ENCODE measurements around the gene CBLB. TPM values are rescaled to one million over a fixed set of nuclear protein-coding genes. Genes with fewer than 3 reads are reported as not detected.

Gene CBLB
- total and polyA plus RNA-seq, 4 donors = 25.1 to 44.6 (median 30.8) TPM

DNA sequence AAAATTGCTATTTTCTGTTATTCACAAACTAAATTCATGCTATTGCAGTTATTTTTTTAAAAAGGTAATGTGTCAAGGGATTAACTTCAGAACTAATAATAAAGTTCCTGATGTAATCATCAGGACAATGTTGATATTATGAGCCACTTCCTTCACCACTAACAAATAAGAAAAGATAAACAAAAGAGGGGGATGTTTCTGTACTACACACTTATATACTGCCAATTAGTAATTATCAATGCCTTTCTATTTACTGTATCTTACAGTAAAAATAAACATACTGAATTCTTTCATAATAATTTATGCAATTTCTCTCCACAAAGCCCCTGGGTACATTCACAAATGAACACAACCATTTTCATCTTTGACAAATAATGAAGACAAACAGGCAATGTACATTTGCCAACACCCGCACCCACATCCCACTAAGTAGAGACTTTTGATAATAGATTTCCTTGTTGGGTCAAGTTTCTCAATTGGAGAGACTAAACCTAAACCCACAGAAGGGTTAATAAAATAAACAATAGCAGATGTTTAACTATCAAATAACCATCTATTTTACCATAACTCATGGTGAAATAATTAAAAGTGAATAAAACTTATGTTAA lies 3.7 kb downstream of the CBLB start:
- H3K27me3 ChIP-seq (ENCODE audit: control insufficient read depth, insufficient read depth, low read length) = no peaks in the 10 kb centered on the region
- no peak overlapping the region for H3K27ac ChIP-seq (ENCODE audit: low read depth, low read length)
- H3K4me3 ChIP-seq (ENCODE audit: low read depth, low read length) = peak overlapping the region; percentile 1
- H3K36me3 ChIP-seq (ENCODE audit: control insufficient read depth, insufficient read depth, low read length) = no peaks in the 10 kb centered on the region
- H3K9me3 ChIP-seq (ENCODE audit: control insufficient read depth, insufficient read depth, low read length) = no peaks in the 10 kb centered on the region
- no CpG with 5 or more reads among the region's 1 CpG for WGBS (ENCODE audit: insufficient coverage)
- H3K4me1 ChIP-seq (ENCODE audit: control insufficient read depth, insufficient read depth, low read length) = peaks cover 3% of the 10 kb centered on the region
- DNase-seq (ENCODE audit: low read depth in 4 of 6, low spot score in 6 of 6) = no peak

GRCh38 chr3:105864212-105864611 lies 4.6 kb downstream of the CBLB start:
- Histone ChIP-seq H3K4me3 (ENCODE audit: low read depth, low read length) (no peak overlapping the region), H3K27ac (ENCODE audit: low read depth, low read length) (no peak overlapping the region), H3K36me3 (ENCODE audit: control insufficient read depth, insufficient read depth, low read length) (no peaks in the 10 kb centered on the region), H3K4me1 (ENCODE audit: control insufficient read depth, insufficient read depth, low read length) (peaks cover 3% of the 10 kb centered on the region), H3K9me3 (ENCODE audit: control insufficient read depth, insufficient read depth, low read length) (no peaks in the 10 kb centered on the region), H3K27me3 (ENCODE audit: control insufficient read depth, insufficient read depth, low read length) (no peaks in the 10 kb centered on the region)
- no peak for DNase-seq (ENCODE audit: low read depth in 4 of 6, low spot score in 6 of 6)
- WGBS (ENCODE audit: insufficient coverage) = no CpG with 5 or more reads among the region's 4 CpGs

- H3K4me3 ChIP-seq (ENCODE audit: low read depth, low read length) = no peak overlapping the region
- no peak overlapping the region for H3K27ac ChIP-seq (ENCODE audit: low read depth, low read length)
- no peaks in the 10 kb centered on the region for H3K9me3 ChIP-seq (ENCODE audit: control insufficient read depth, insufficient read depth, low read length)
- no CpG with 5 or more reads among the region's 1 CpG for WGBS (ENCODE audit: insufficient coverage)
- no peaks in the 10 kb centered on the region for H3K27me3 ChIP-seq (ENCODE audit: control insufficient read depth, insufficient read depth, low read length)
- H3K4me1 ChIP-seq (ENCODE audit: control insufficient read depth, insufficient read depth, low read length) = peaks cover 3% of the 10 kb centered on the region
- no peak for DNase-seq (ENCODE audit: low read depth in 4 of 6, low spot score in 6 of 6)
- no peaks in the 10 kb centered on the region for H3K36me3 ChIP-seq (ENCODE audit: control insufficient read depth, insufficient read depth, low read length)
These were observed 5.2 kb downstream of the CBLB start for GRCh38 chr3:105863608-105864007.

- H3K36me3 ChIP-seq (ENCODE audit: control insufficient read depth, insufficient read depth, low read length) = no peaks in the 10 kb centered on the region
- no peaks in the 10 kb centered on the region for H3K27me3 ChIP-seq (ENCODE audit: control insufficient read depth, insufficient read depth, low read length)
- H3K4me1 ChIP-seq (ENCODE audit: control insufficient read depth, insufficient read depth, low read length) = peaks cover 1% of the 10 kb centered on the region
These were observed 6.6 kb downstream of the CBLB start for GRCh38 chr3:105862217-105862616.

GRCh38 chr3:105860641-105861040 lies 8.2 kb downstream of the CBLB start:
- H3K27ac ChIP-seq (ENCODE audit: low read depth, low read length) = no peak overlapping the region
- H3K36me3 ChIP-seq (ENCODE audit: control insufficient read depth, insufficient read depth, low read length) = no peaks in the 10 kb centered on the region
- no peak overlapping the region for H3K4me3 ChIP-seq (ENCODE audit: low read depth, low read length)
- no peaks in the 10 kb centered on the region for H3K4me1 ChIP-seq (ENCODE audit: control insufficient read depth, insufficient read depth, low read length)
- H3K9me3 ChIP-seq (ENCODE audit: control insufficient read depth, insufficient read depth, low read length) = no peaks in the 10 kb centered on the region
- WGBS (ENCODE audit: insufficient coverage) = no CpG with 5 or more reads among the region's 1 CpG
- H3K27me3 ChIP-seq (ENCODE audit: control insufficient read depth, insufficient read depth, low read length) = no peaks in the 10 kb centered on the region
- DNase-seq (ENCODE audit: low read depth in 4 of 6, low spot score in 6 of 6) = no peak

More at GRCh38 chr3:105862217-105862616, 6.6 kb downstream of the CBLB start:
- no peak overlapping the region for H3K27ac ChIP-seq (ENCODE audit: low read depth, low read length)
- H3K4me3 ChIP-seq (ENCODE audit: low read depth, low read length) = no peak overlapping the region
- WGBS (ENCODE audit: insufficient coverage) = 85% methylated on average over 3 of the region's 3 CpGs
- H3K9me3 ChIP-seq (ENCODE audit: control insufficient read depth, insufficient read depth, low read length) = no peaks in the 10 kb centered on the region
- DNase-seq (ENCODE audit: low read depth in 4 of 6, low spot score in 6 of 6) = no peak

DNA sequence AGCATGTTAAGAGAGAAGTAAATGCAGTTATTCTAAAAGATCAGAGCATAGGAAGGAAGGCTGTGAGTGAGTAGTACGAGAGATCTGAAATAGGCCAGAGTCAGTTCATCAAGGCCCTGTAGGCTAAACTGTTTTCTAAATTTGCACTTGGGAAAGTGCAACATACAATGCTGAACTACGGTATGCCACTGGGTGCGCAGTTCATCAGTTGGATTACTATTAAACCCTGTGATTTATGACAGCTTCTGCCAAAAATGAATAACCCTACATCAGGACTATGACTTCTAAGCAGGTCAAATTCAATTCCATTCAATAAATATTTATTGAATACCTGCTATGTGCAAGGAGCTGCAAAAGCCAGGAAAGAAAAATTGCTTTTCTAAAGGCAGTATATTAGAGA lies 10.8 kb downstream of the CBLB start:
- Histone ChIP-seq H3K9me3 (ENCODE audit: control insufficient read depth, insufficient read depth, low read length) (no peaks in the 10 kb centered on the region), H3K4me3 (ENCODE audit: low read depth, low read length) (no peak overlapping the region), H3K36me3 (ENCODE audit: control insufficient read depth, insufficient read depth, low read length) (peaks cover under 1% of the 10 kb centered on the region), H3K4me1 (ENCODE audit: control insufficient read depth, insufficient read depth, low read length) (no peaks in the 10 kb centered on the region), H3K27me3 (ENCODE audit: control insufficient read depth, insufficient read depth, low read length) (no peaks in the 10 kb centered on the region), H3K27ac (ENCODE audit: low read depth, low read length) (no peak overlapping the region)
- no peak for DNase-seq (ENCODE audit: low read depth in 4 of 6, low spot score in 6 of 6)
- WGBS (ENCODE audit: insufficient coverage) = 86% methylated on average over 2 of the region's 3 CpGs

DNA sequence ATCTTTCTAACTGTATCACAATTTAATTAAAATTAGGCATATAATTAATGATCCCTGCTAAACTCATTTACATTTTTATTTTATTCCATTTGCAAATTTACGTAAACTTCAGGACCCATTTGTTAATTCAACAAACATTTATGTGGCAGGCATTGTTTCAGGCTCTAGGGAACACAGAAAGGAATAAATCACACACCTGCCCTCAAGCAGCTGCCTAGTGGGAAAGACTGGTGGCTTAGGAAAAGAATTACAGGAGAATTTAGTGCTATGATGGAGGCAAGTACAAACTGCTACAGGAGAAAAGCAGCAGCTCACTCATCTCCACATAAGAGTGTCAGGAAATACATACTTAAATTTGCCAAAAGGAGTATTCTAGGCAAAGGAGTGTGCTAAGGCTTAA lies 11.2 kb downstream of the CBLB start:
- peaks cover 4% of the 10 kb centered on the region for H3K36me3 ChIP-seq (ENCODE audit: control insufficient read depth, insufficient read depth, low read length)
- WGBS (ENCODE audit: insufficient coverage) = no CpG with 5 or more reads among the region's 1 CpG
- DNase-seq (ENCODE audit: low read depth in 4 of 6, low spot score in 6 of 6) = no peak

DNA sequence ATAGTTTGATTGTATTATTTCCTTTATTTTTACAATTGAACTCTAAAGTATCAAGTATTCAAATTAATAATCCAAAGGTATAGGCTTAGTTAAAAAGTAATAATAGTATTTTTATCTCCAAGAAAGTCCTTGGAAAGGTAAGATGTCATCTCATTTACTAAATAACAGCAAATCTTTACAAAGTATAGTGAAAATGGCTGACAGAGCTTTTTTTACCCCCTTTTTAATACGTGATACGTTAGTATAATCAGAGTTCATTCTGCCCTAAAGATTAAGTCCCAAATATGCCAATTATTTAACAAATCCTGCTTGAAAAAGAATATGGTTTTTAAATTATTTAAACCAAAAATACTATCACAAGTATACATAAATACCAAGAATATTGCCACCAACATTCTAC lies 12.2 kb downstream of the CBLB start:
- WGBS (ENCODE audit: insufficient coverage) = no CpG with 5 or more reads among the region's 2 CpGs
- Histone ChIP-seq H3K9me3 (ENCODE audit: control insufficient read depth, insufficient read depth, low read length) (no peaks in the 10 kb centered on the region), H3K36me3 (ENCODE audit: control insufficient read depth, insufficient read depth, low read length) (peaks cover 5% of the 10 kb centered on the region), H3K4me3 (ENCODE audit: low read depth, low read length) (no peak overlapping the region), H3K27ac (ENCODE audit: low read depth, low read length) (no peak overlapping the region), H3K27me3 (ENCODE audit: control insufficient read depth, insufficient read depth, low read length) (no peaks in the 10 kb centered on the region), H3K4me1 (ENCODE audit: control insufficient read depth, insufficient read depth, low read length) (no peaks in the 10 kb centered on the region)
- DNase-seq (ENCODE audit: low read depth in 4 of 6, low spot score in 6 of 6) = no peak

More for the DNA sequence above, 11.2 kb downstream of the CBLB start:
- Histone ChIP-seq H3K9me3 (ENCODE audit: control insufficient read depth, insufficient read depth, low read length) (no peaks in the 10 kb centered on the region), H3K4me1 (ENCODE audit: control insufficient read depth, insufficient read depth, low read length) (no peaks in the 10 kb centered on the region), H3K4me3 (ENCODE audit: low read depth, low read length) (no peak overlapping the region), H3K27me3 (ENCODE audit: control insufficient read depth, insufficient read depth, low read length) (no peaks in the 10 kb centered on the region), H3K27ac (ENCODE audit: low read depth, low read length) (no peak overlapping the region)

DNA sequence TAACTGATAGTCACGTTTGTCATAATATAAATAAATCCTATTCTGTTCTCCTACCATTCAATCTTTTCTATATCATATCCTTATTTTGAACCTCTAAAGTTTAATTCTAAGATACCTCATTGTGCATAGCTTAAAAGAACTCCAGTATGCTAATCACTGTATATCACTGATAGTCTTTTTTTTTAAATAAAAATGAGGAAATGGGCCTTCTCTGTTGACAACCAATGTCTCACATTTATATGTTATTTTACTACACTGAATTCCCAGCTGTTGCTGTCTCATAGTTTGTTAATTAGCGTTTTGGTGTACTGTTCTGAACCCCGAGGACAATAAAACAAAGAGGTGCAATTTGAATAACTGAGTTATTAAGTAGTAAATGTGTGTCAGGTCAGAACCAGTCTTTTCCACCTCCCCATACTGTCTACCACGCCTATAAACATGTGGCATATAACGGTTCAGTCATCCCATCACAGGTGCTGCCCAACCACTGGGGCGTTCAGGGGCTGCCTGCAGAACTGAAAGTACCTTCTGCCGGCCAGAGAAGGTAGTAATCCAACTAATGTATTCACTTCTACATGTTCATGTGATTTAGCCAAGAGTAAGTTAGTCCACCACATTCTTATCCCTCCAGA lies 14.9 kb downstream of the CBLB start:
- WGBS (ENCODE audit: insufficient coverage) = 95% methylated on average over 3 of the region's 7 CpGs
- Histone ChIP-seq H3K36me3 (ENCODE audit: control insufficient read depth, insufficient read depth, low read length) (peaks cover 5% of the 10 kb centered on the region), H3K27ac (ENCODE audit: low read depth, low read length) (no peak overlapping the region), H3K4me1 (ENCODE audit: control insufficient read depth, insufficient read depth, low read length) (no peaks in the 10 kb centered on the region), H3K27me3 (ENCODE audit: control insufficient read depth, insufficient read depth, low read length) (no peaks in the 10 kb centered on the region), H3K4me3 (ENCODE audit: low read depth, low read length) (no peak overlapping the region), H3K9me3 (ENCODE audit: control insufficient read depth, insufficient read depth, low read length) (no peaks in the 10 kb centered on the region)
- DNase-seq (ENCODE audit: low read depth in 4 of 6, low spot score in 6 of 6) = no peak

DNA sequence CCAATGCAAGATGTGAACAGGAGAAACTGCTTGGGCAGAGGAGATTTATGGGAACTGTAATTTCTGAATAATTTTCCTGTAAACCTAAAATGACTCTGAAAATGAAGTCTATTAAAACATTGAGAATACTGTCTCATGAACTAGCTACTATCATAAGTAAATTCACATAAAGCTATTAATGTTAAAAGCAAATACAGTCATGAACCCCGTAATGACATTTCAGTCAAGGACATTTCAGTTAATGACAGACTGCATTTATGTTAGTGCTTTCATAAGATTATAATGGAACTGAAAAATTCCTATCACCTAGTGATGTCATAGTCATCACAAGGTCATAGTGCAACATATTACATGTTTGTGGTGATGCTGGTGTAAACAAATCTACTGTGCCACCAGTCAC lies 17.2 kb downstream of the CBLB start:
- H3K9me3 ChIP-seq (ENCODE audit: control insufficient read depth, insufficient read depth, low read length) = no peaks in the 10 kb centered on the region
- no peaks in the 10 kb centered on the region for H3K4me1 ChIP-seq (ENCODE audit: control insufficient read depth, insufficient read depth, low read length)
- H3K27ac ChIP-seq (ENCODE audit: low read depth, low read length) = no peak overlapping the region
- no peak for DNase-seq (ENCODE audit: low read depth in 4 of 6, low spot score in 6 of 6)
- no peaks in the 10 kb centered on the region for H3K27me3 ChIP-seq (ENCODE audit: control insufficient read depth, insufficient read depth, low read length)
- H3K4me3 ChIP-seq (ENCODE audit: low read depth, low read length) = no peak overlapping the region
- WGBS (ENCODE audit: insufficient coverage) = no CpG with 5 or more reads among the region's 1 CpG
- peaks cover 5% of the 10 kb centered on the region for H3K36me3 ChIP-seq (ENCODE audit: control insufficient read depth, insufficient read depth, low read length)
